Fibroblast of mammary gland (primary cell): ENCODE data around the gene CDC42SE2.

Experiments
- DNase-seq: peaks from one replicate; pipeline ENCODE4 v3.0.0-alpha.2; 2010; ENCODE audit warnings: low read depth
- H3K4me3 ChIP-seq: 2 replicates; pipeline ENCODE4 v1.5.1; 2011; ENCODE audit warnings: low read depth, mild to moderate bottlenecking, low read length, moderate library complexity; ENCODE audit not compliant: control insufficient read depth
- TF ChIP-seq, protein P1 (sequence below): conservative IDR thresholded peaks from 2 replicates; pipeline ENCODE4 v1.5.1; 2011; ENCODE audit warnings: low read depth, low read length, inconsistent platforms; ENCODE audit not compliant: control insufficient read depth, insufficient read depth

The CDC42SE2 gene

DNA sequence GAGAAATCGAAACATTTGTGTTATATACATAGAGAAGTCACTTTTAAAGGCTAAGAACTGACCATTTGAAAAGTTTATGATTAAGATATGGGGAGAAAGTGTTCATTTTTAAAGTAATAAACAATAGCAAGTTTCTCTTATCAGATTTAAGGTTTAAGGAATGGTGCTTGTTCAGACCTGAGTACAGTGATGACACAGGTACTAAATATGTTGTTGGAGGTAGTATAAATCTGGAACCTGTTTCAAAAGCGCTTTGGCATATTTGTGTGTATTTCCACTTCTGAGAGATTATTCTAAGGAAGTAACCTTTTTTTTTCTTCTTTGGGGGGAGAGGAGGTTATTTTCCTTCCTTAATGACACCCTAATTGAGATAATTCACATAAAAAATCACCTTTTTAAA is 18.4 kb downstream of the CDC42SE2 start:
- no peak for DNase-seq
- TF ChIP-seq, protein P1, sequence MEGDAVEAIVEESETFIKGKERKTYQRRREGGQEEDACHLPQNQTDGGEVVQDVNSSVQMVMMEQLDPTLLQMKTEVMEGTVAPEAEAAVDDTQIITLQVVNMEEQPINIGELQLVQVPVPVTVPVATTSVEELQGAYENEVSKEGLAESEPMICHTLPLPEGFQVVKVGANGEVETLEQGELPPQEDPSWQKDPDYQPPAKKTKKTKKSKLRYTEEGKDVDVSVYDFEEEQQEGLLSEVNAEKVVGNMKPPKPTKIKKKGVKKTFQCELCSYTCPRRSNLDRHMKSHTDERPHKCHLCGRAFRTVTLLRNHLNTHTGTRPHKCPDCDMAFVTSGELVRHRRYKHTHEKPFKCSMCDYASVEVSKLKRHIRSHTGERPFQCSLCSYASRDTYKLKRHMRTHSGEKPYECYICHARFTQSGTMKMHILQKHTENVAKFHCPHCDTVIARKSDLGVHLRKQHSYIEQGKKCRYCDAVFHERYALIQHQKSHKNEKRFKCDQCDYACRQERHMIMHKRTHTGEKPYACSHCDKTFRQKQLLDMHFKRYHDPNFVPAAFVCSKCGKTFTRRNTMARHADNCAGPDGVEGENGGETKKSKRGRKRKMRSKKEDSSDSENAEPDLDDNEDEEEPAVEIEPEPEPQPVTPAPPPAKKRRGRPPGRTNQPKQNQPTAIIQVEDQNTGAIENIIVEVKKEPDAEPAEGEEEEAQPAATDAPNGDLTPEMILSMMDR: no peak
- H3K4me3 ChIP-seq: no peak overlapping the region

DNA sequence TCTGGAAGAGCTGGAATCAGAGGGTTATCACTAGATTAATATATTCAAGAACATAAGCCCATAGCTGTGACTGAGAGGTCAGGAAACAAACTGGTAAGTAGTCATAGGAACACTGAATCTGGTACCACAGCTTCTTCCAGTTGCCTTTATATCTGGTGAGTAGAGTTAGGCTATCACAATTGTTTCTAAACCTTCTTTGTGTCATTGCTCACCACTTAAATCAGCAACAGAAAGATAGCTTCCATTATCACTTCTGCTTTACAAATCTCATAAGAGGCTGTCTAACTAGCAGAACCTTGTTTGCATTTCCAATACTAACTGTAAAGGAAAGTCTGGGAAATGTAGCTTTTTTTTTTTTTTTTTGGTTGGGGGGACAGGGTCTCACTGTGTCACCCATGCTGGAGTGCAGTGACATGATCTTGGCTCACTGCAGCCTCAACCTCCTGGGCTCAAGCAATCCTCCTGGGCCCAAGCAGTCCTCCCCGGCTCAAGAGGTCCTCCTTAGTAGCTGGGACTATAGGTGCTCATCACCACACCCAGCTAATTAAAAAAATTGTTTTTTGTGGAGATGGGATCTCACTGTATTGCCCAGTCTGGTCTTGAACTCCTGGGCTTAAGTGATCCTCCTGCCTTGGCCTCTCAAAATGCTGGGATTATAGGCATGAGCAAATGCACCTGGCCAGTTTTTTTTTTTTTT is 22.0 kb downstream of the CDC42SE2 start:
- H3K4me3 ChIP-seq: no peak overlapping the region

GRCh38 chr5:131286400-131286715 is 22.5 kb downstream of the CDC42SE2 start:
- TF ChIP-seq, protein P1: no peak

More for the DNA sequence above, 22.0 kb downstream of the CDC42SE2 start:
- no peak for DNase-seq
- TF ChIP-seq, protein P1: no peak

DNA sequence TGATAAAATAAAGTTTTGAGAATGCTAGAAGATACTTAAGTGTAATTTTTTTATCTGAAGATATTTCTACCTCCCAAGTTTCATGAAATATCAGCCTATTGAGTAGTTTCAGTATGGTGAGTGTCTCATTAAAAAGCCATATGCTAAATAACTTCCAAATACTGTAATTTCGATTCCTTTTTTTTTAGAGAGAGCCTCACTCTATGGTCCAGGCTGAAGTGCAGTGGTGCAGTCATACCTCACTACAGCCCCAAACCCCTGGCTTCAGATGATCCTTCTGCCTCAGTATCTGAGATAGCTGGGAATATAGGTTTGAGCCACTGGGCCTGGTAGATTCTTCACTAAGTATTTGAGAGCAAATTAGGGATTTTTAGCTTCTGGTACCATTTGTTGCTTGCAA is 24.5 kb downstream of the CDC42SE2 start:
- DNase-seq: no peak
- TF ChIP-seq, protein P1: no peak
- no peak overlapping the region for H3K4me3 ChIP-seq

More at GRCh38 chr5:131286400-131286715, 22.5 kb downstream of the CDC42SE2 start:
- no peak for DNase-seq
- H3K4me3 ChIP-seq: no peak overlapping the region

DNA sequence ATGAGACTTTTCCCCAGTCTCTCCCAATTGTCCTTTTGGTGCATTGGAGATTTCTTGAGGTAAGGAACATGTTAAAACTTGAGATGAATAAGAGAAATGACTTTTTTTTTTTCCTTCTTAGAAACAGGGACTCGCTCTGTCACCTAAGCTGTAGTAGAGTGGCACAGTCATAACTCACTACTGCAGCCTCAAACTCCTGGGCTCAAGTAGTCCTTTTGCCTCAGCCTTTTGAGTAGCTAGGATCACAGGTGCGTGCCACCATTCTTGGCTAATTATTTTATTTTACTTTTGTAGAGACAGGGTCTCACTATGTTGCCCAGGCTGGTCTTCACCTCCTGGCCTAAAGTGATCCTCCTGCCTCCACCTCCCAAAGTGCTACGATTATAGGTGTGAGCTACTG is 25.9 kb downstream of the CDC42SE2 start:
- TF ChIP-seq, protein P1: no peak
- no peak for DNase-seq
- no peak overlapping the region for H3K4me3 ChIP-seq

- no peak for DNase-seq
- no peak overlapping the region for H3K4me3 ChIP-seq
- TF ChIP-seq, protein P1: no peak
Observed at GRCh38 chr5:131296213-131296672, 32.4 kb downstream of the CDC42SE2 start.
